Upper lobe of left lung (tissue), 6 donors: ENCODE measurements around the gene HOXC6. TPM values are rescaled to one million over a fixed set of nuclear protein-coding genes. Genes with fewer than 3 reads are reported as not detected.

Experiments
- ATAC-seq, 2 donors: fragments of 200-7000 bp; cut with Tn5 transposase; one replicate each; pipeline ENCODE4 v1.9.1; 2022; ENCODE audit warnings: mild to moderate bottlenecking in 2 of 2, moderate library complexity in 2 of 2; ENCODE audit not compliant: low FRiP score in 2 of 2
- DNase-seq, 2 donors: peaks; one replicate each; pipeline ENCODE4 v3.0.0-alpha.2; 2019 to 2020
- H3K27ac ChIP-seq, 4 donors: fragments of 200-600 bp; sonication (generic); one replicate each; pipeline ENCODE4 v1.5.1; 2016 to 2019
- H3K27me3 ChIP-seq, 4 donors: fragments of 200-600 bp; sonication (generic); one replicate each; pipeline ENCODE4 v1.5.1; 2017 to 2019
- H3K36me3 ChIP-seq, 4 donors: fragments of 200-600 bp; sonication (generic); one replicate each; pipeline ENCODE4 v1.5.1; 2016 to 2019
- H3K4me1 ChIP-seq, 4 donors: fragments of 200-600 bp; sonication (generic); one replicate each; pipeline ENCODE4 v1.5.1; 2018 to 2019
- H3K4me3 ChIP-seq, 4 donors: fragments of 200-600 bp; sonication (generic); one replicate each; pipeline ENCODE4 v1.5.1; 2017 to 2019; ENCODE audit warnings: mild to moderate bottlenecking in 2 of 4, moderate library complexity in 1 of 4
- H3K9me3 ChIP-seq, 4 donors: fragments of 200-600 bp; sonication (generic); one replicate each; pipeline ENCODE4 v1.5.1; 2018 to 2019
- EP300 ChIP-seq, 4 donors: sonication (generic); formaldehyde crosslinking; IDR thresholded peaks; one replicate each; pipeline ENCODE4 v1.5.1; 2017; ENCODE audit warnings: antibody characterized with exemption in 4 of 4, control low read depth in 2 of 4
- POLR2A ChIP-seq, 4 donors: fragments of 450-650 bp; IDR thresholded peaks; one replicate each; pipeline ENCODE4 v1.5.1; 2016 to 2017; ENCODE audit warnings: antibody characterized with exemption in 4 of 4, mild to moderate bottlenecking in 2 of 4
- POLR2AphosphoS5 ChIP-seq, 2 donors: sonication (generic); formaldehyde crosslinking; IDR thresholded peaks; one replicate each; pipeline ENCODE4 v1.5.1; 2017; ENCODE audit warnings: antibody characterized with exemption in 2 of 2
- WGBS, 2 donors: methylation state at CpG; one replicate each; pipeline ENCODE4 v1.1.5; 2017 to 2018; 5-methylcytosine and 5-hydroxymethylcytosine counted together
- total RNA-seq, 6 donors: library from RNA; depleted of rRNA in 4 of 6; stranded (reverse); fragments of >200 nt in 4 of 6; gene quantifications; one replicate each; pipeline versions ENCODE4 v1.1.0 to v1.2.1, GENCODE V29; 2016 to 2021
- TF ChIP-seq, protein P1 (sequence below), 6 experiments: fragments of 450-650 bp in 4 of 6; fragments of 200-600 bp in 2 of 6; sonication (generic) in 2 of 6; IDR thresholded peaks; one replicate each; pipeline ENCODE4 v1.5.1; 2016 to 2019; ENCODE audit warnings: antibody characterized with exemption in 6 of 6
- donor health status: DM: no; HTN: no; CAD: no; lungs with moderate emphysema.
- donor health status: DM: no; HTN: yes; CAD: no; lungs with severe emphysema.

HOXC6 gene
- total RNA-seq, 6 donors from 2014 or later = 0.40 to 0.92 TPM; not detected in 4

DNA sequence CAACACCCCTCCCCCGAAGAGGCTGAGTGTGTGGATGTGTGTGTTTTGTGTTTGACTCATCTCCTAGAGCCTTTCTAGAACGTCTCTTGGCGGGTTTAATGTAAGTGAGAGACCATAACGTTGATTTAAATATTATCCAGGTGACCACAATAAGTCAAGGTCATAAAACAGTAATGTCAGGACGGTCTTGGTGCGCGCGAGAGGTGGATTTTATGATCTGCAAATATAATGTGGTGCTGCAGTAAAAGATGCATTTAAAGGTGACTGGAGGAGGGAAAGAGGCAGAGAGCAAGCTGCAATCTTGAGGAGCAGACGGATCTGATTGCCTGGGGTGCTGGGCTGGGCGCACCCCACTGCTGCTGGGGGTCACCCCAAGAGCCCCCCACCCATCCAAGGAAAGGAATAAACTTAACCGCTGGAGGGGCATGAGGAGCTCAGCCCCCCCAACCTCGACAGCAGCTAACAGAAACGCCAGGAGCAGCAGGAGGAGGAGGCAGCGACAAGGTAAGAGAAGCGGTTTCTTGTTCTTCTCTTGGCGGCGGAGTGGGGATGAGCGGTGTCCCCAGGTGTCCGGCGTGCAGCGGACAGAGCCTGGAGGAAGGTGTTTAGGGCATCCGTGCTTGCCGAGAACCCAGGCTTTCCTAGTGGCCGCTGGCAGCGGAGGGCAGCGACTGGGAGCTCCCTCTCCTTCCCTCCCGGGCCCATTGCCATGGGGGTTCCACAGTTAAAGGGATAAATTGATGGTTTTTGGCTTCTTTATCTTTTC lies 37.7 kb upstream of the HOXC6 start:
- H3K36me3 ChIP-seq = no peaks in the 10 kb centered on the region
- no peak overlapping the region for H3K27ac ChIP-seq
- peaks cover 0 to 93% (median 52%) of the 10 kb centered on the region in 4 donors for H3K27me3 ChIP-seq
- no peaks in the 10 kb centered on the region for H3K9me3 ChIP-seq
- H3K4me1 ChIP-seq = peaks cover 24 to 31% (median 28%) of the 10 kb centered on the region in 4 donors
- no peak for ATAC-seq
- H3K4me3 ChIP-seq = no peak overlapping the region
- no peak for TF ChIP-seq EP300 (IDR thresholded peaks at IDR 0.05)
- no peak for TF ChIP-seq POLR2A (IDR thresholded peaks at IDR 0.05)
- no peak for TF ChIP-seq POLR2AphosphoS5 (IDR thresholded peaks at IDR 0.05)
- TF ChIP-seq, protein P1, sequence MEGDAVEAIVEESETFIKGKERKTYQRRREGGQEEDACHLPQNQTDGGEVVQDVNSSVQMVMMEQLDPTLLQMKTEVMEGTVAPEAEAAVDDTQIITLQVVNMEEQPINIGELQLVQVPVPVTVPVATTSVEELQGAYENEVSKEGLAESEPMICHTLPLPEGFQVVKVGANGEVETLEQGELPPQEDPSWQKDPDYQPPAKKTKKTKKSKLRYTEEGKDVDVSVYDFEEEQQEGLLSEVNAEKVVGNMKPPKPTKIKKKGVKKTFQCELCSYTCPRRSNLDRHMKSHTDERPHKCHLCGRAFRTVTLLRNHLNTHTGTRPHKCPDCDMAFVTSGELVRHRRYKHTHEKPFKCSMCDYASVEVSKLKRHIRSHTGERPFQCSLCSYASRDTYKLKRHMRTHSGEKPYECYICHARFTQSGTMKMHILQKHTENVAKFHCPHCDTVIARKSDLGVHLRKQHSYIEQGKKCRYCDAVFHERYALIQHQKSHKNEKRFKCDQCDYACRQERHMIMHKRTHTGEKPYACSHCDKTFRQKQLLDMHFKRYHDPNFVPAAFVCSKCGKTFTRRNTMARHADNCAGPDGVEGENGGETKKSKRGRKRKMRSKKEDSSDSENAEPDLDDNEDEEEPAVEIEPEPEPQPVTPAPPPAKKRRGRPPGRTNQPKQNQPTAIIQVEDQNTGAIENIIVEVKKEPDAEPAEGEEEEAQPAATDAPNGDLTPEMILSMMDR (IDR thresholded peaks at IDR 0.05) = no peak
- no peak for DNase-seq
- WGBS, 2 donors = 8 to 9% methylated on average over 13 to 26 of the region's 27 CpGs

DNA sequence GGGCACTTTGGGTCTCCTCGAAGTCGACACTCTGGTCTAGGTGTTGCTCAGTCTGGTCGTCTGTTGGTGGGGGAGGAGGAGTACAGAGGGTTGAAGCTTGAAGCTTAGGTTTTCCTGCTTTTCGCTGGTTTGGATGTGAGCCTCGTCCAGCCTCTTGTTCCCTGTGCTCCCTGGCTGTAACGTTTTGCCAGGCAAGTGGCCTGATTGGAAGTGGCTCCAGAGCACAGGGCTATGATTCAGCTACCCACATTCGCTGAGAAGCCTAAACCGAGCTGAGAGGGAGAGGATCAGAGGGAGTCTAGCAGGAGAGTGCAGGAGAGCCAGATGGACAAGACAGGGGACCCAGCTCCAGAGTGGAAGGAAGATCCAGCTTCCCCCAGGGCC lies 37.2 kb upstream of the HOXC6 start:
- TF ChIP-seq EP300 (IDR thresholded peaks at IDR 0.05) (no peak), POLR2AphosphoS5 (IDR thresholded peaks at IDR 0.05) (no peak), POLR2A (IDR thresholded peaks at IDR 0.05) (no peak)
- TF ChIP-seq, protein P1 (IDR thresholded peaks at IDR 0.05) = no peak
- Histone ChIP-seq H3K9me3 (no peaks in the 10 kb centered on the region), H3K27me3 (peaks cover 0 to 89% (median 50%) of the 10 kb centered on the region in 4 donors), H3K27ac (no peak overlapping the region), H3K4me1 (peaks cover 22 to 31% (median 27%) of the 10 kb centered on the region in 4 donors), H3K36me3 (no peaks in the 10 kb centered on the region), H3K4me3 (no peak overlapping the region)
- no peak for DNase-seq
- ATAC-seq = no peak
- 1 to 2% methylated on average over 8 of the region's 8 CpGs for WGBS, 2 donors

DNA sequence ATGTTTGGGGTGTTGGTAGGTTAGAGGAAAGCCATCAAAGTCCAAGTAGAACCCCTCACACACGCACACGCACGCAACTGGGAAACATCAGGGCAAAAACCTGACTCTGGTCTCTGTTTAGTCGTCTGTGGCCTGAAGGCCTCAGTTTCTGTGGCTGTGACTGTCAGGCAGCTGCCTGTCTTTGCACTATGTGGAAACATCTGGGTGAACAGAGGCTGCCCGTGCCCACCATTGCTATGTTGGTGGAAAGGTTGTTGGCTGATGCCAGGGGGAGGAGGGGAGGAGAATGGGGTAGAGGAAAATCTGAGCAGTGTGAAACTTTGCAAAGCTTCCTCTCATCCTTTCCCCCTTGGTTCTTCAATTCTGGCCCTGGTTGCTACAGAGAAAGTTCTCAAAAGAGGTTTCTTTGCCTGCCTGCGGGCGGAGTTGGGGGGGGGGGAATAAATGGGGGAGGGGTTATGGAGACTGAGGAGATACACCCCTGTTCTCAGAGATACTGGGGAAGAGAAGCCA lies 35.8 kb upstream of the HOXC6 start:
- H3K27me3 ChIP-seq = peaks cover 2 to 84% (median 51%) of the 10 kb centered on the region in 4 donors
- H3K36me3 ChIP-seq = no peaks in the 10 kb centered on the region
- no peak overlapping the region for H3K27ac ChIP-seq
- 15 to 30% methylated on average over 7 of the region's 7 CpGs for WGBS, 2 donors
- H3K4me3 ChIP-seq = no peak overlapping the region
- ATAC-seq (no peak), DNase-seq (no peak)
- peaks cover 24 to 38% (median 29%) of the 10 kb centered on the region in 4 donors for H3K4me1 ChIP-seq
- TF ChIP-seq, protein P1 (IDR thresholded peaks at IDR 0.05) = no peak
- TF ChIP-seq POLR2AphosphoS5 (IDR thresholded peaks at IDR 0.05) (no peak), EP300 (IDR thresholded peaks at IDR 0.05) (no peak), POLR2A (IDR thresholded peaks at IDR 0.05) (no peak)
- H3K9me3 ChIP-seq = no peaks in the 10 kb centered on the region

DNA sequence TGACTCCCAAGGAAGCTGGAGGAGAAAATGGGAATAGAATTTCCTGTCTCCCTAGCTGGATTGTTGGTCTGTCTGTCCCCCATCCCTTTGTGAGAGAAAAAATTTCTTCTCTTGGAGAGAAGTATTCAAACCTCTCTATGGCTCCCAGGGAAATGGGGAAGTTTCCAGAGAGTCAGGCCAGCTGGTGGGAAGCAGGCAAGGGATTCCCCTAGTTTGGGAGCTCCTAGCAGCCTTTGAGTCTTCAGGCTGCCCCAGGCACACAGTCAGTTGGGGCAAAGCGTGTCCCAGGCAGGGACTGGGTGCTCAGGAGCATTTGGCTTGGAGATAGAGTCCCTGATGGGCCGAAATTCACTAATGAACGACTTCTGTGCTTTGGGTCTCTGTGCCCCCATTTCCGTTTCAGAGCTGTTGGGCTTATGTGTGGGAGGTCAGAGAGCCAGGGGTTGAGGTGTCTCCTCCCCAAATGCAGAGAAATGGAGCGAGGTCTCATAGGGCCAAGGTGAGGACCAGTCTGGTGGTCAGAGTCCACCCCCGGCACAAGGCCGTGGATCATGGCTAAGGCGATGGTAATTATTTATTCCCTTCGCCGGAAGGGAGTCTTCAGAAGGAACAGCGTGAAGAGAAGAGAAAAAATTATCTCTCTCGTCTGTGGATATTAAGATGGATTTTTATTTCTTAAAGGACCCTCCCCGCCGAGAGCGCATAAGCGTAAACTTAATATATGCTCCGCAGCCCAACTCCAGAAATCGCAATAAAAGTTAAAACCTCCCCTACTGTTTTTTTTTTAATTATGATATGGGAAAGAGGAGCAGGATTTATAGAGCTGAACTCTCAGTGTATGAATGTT lies 34.9 kb upstream of the HOXC6 start:
- ATAC-seq (no peak), DNase-seq (no peak)
- no peak overlapping the region for H3K4me3 ChIP-seq
- H3K27me3 ChIP-seq = peaks cover 2 to 84% (median 55%) of the 10 kb centered on the region in 4 donors
- H3K4me1 ChIP-seq = peaks cover 25 to 40% (median 31%) of the 10 kb centered on the region in 4 donors
- H3K9me3 ChIP-seq = no peaks in the 10 kb centered on the region
- TF ChIP-seq POLR2AphosphoS5 (IDR thresholded peaks at IDR 0.05) (no peak), POLR2A (IDR thresholded peaks at IDR 0.05) (no peak), EP300 (IDR thresholded peaks at IDR 0.05) (no peak)
- TF ChIP-seq, protein P1 (IDR thresholded peaks at IDR 0.05) = no peak
- H3K27ac ChIP-seq = no peak overlapping the region
- 22 to 27% methylated on average over 18 of the region's 18 CpGs for WGBS, 2 donors
- no peaks in the 10 kb centered on the region for H3K36me3 ChIP-seq
